MG63 (cell line): ENCODE data around the gene MYBPC1. TPM values are rescaled to one million over a fixed set of nuclear protein-coding genes. Genes with fewer than 3 reads are reported as not detected.
"Not testable (repeated sequence)": the region's sequence is repeated elsewhere in the genome, so short reads cannot be mapped to it uniquely, and the experiment has no call there.

Source experiments
- DNase-seq: peaks from one replicate; pipeline ENCODE4 v3.0.0-alpha.2; 2020
- H3K27me3 ChIP-seq: fragments of 250-450 bp; sonication (Bioruptor Pico); 2 replicates; pipeline ENCODE4 v1.5.1; 2020; ENCODE audit warnings: mild to moderate bottlenecking, moderate library complexity
- H3K36me3 ChIP-seq: fragments of 250-450 bp; sonication (Bioruptor Pico); 2 replicates; pipeline ENCODE4 v1.5.1; 2020; ENCODE audit warnings: mild to moderate bottlenecking, moderate library complexity
- H3K4me3 ChIP-seq: fragments of 250-450 bp; sonication (Bioruptor Pico); 2 replicates; pipeline ENCODE4 v1.5.1; 2020; ENCODE audit warnings: mild to moderate bottlenecking, moderate library complexity
- H3K9me3 ChIP-seq: fragments of 250-450 bp; sonication (Bioruptor Pico); 2 replicates; pipeline ENCODE4 v1.5.1; 2020; ENCODE audit warnings: mild to moderate bottlenecking, moderate library complexity
- total RNA-seq: library from RNA; depleted of rRNA; stranded (reverse); fragments of >200 nt; shearing (Covaris generic); gene quantifications from 2 replicates; pipeline ENCODE4 v1.2.3, GENCODE V29; 2014; ENCODE audit warnings: low replicate concordance

Gene MYBPC1
- total RNA-seq, 1 experiment from 2014 or later = not detected

GRCh38 chr12:101671157-101671791 lies 76.5 kb downstream of the MYBPC1 start:
- Histone ChIP-seq H3K36me3 (no peaks in the 10 kb centered on the region), H3K4me3 (no peak overlapping the region), H3K27me3 (no peaks in the 10 kb centered on the region), H3K9me3 (no peaks in the 10 kb centered on the region)
- DNase-seq = no peak

- Histone ChIP-seq H3K27me3 (no peaks in the 10 kb centered on the region), H3K4me3 (no peak overlapping the region), H3K36me3 (no peaks in the 10 kb centered on the region), H3K9me3 (no peaks in the 10 kb centered on the region)
- no peak for DNase-seq
These were observed 77.1 kb downstream of the MYBPC1 start for GRCh38 chr12:101671833-101672232.

GRCh38 chr12:101675555-101675954 lies 80.8 kb downstream of the MYBPC1 start:
- Histone ChIP-seq H3K27me3 (no peaks in the 10 kb centered on the region), H3K9me3 (no peaks in the 10 kb centered on the region), H3K4me3 (no peak overlapping the region), H3K36me3 (no peaks in the 10 kb centered on the region)
- DNase-seq = no peak

DNA sequence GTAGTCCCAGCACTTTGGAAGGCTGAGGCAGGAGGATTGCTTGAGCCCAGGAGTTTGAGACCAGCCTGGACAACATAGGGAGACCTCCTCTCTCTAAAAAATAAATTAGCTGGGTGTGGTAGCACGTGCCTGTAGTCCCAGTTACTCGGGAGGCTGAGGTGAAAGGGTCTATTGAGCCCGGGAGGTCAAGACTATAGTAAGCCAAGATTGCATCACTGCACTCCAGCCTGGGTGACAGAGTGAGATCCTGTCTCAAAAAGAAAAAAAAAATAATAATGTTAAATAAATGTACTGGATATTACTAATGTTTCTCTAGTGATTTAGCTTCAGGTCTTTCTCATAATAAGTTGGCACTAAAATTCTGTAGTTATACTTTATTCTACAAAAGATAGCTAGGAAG lies 81.7 kb downstream of the MYBPC1 start:
- not testable (repeated sequence) for H3K9me3 ChIP-seq, H3K27me3 ChIP-seq, H3K4me3 ChIP-seq, DNase-seq, H3K36me3 ChIP-seq

- no peaks in the 10 kb centered on the region for H3K36me3 ChIP-seq
- DNase-seq = no peak
- H3K4me3 ChIP-seq = no peak overlapping the region
- no peaks in the 10 kb centered on the region for H3K27me3 ChIP-seq
- H3K9me3 ChIP-seq = no peaks in the 10 kb centered on the region
These were observed 83.3 kb downstream of the MYBPC1 start for GRCh38 chr12:101678081-101678480.

- no peak for DNase-seq
- H3K9me3 ChIP-seq = no peaks in the 10 kb centered on the region
These were observed 85.5 kb downstream of the MYBPC1 start for GRCh38 chr12:101680240-101680639.

DNA sequence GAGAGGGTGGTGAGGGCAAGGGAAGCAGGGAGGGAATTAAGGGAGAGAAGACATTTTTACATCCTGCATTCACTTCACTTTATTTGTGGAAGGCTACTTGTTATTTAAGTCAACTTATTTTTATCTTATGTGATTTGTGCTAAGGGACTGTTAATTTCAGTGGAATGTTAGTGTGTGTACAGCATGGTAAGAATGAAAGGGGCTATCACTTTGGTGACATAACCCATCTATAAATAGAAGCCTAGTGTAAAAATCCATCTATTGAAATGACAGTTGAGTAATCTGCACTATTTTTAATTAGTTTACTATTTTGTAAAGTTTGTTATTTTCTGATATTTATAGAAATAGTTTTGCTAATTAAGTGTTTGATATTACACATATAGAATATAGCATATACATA lies 85.9 kb downstream of the MYBPC1 start:
- no peak for DNase-seq
- Histone ChIP-seq H3K27me3 (no peaks in the 10 kb centered on the region; the same call in 1 of the 2 replicates), H3K36me3 (no peaks in the 10 kb centered on the region), H3K9me3 (no peaks in the 10 kb centered on the region), H3K4me3 (no peak overlapping the region)

More at GRCh38 chr12:101680240-101680639, 85.5 kb downstream of the MYBPC1 start:
- no peaks in the 10 kb centered on the region; the same call in 1 of the 2 replicates for H3K27me3 ChIP-seq
- H3K36me3 ChIP-seq = no peaks in the 10 kb centered on the region
- no peak overlapping the region for H3K4me3 ChIP-seq

DNA sequence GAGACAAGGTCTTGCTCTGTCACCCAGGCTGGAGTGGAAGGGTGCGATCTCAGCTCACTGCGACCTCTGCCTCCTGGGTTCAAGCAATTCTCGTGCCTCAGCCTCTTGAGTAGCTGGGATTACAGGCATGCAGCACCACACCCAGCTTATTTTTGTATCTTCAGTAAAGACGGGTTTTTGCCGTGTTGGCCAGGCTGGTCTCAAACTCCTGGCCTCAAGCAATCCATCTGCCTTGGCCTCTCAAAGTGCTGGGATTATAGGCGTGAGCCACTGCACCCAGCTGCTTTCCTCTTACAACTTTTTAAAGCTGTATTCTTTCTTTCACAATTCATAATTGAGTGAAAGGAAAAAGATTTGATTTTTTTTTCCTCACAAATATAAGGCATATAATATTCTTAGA lies 86.9 kb downstream of the MYBPC1 start:
- DNase-seq, H3K36me3 ChIP-seq, H3K27me3 ChIP-seq, H3K9me3 ChIP-seq, H3K4me3 ChIP-seq: not testable (repeated sequence)

DNA sequence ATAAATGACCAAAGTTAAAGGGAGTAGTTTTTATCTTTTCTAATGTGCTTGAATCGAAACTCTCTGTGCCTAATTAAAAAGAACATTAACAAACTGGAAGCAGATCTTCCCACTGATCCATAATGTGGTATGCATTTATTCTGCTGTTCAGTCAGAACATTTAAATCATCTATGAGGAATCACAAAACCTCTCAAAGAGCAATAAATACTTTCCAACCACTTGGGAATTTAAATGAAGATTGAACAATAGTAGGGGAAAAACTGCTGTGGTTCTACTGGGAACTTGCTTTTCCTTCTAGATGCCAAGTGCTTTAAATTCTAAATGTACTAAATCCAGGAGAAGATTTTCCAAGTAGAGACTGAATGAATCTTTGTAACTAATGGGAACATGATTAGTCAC lies 90.3 kb downstream of the MYBPC1 start:
- no peak overlapping the region for H3K4me3 ChIP-seq
- no peaks in the 10 kb centered on the region for H3K36me3 ChIP-seq
- DNase-seq = no peak
- H3K9me3 ChIP-seq = no peaks in the 10 kb centered on the region
- H3K27me3 ChIP-seq = no peaks in the 10 kb centered on the region; the same call in 1 of the 2 replicates

GRCh38 chr12:101686176-101686575 lies 91.4 kb downstream of the MYBPC1 start:
- Histone ChIP-seq H3K36me3 (no peaks in the 10 kb centered on the region), H3K4me3 (no peak overlapping the region), H3K9me3 (no peaks in the 10 kb centered on the region), H3K27me3 (no peaks in the 10 kb centered on the region; the same call in 1 of the 2 replicates)
- no peak for DNase-seq

DNA sequence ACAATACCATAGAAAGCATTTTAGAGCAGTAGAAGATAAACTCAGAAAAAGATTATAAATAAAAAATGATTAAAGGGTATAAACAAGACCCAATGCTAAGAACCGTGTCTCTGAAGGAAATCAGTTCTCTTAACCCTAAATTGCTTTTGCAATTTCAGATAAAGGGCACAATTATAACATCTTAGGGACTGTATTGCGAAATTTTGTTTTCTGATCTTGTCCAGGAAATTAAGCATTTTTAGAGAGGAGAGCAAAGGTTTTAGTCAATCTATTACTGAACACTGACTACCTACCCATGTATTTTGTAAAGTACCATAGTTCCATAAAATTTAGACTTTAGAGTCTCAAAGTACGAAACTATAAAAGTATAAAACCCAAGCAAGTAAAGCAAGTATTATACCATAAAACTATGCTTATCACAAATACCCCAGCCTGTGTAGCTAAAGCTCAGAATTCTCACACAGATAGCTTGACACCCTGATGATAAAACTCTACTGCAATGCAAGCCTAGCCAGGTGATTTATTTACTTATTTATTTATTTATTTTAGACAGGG lies 95.8 kb downstream of the MYBPC1 start:
- Histone ChIP-seq H3K9me3 (no peaks in the 10 kb centered on the region), H3K4me3 (no peak overlapping the region), H3K36me3 (no peaks in the 10 kb centered on the region), H3K27me3 (no peaks in the 10 kb centered on the region)
- no peak for DNase-seq

DNA sequence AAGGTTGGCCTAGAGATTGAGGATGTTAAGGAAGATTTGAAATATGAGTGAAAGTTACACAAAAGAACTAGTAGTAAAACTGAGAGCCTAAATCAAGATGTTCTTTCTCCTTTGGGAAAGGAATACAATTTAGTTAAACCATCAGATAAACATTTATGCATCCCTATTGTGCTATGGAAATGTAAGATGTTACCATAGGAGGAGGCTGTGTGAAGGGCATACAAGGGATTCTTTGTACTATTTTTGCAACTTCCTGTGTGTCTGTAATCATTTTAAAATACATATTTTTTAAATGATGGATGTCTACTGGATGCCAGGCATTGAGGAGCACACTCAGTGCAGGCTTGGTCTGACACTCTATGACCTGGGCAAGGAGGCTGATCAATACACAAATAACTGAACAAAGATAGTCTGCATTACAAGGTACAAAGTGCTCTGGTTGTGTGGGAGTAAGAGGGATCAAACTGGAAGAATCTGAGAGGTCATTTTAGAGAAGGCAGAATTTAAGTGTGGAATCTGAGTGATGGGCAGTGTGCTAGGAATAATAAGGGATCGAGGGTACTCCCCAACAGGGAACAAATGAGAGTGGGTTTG lies 96.8 kb downstream of the MYBPC1 start:
- Histone ChIP-seq H3K36me3 (no peaks in the 10 kb centered on the region), H3K4me3 (no peak overlapping the region), H3K27me3 (no peaks in the 10 kb centered on the region), H3K9me3 (no peaks in the 10 kb centered on the region)
- DNase-seq = no peak

DNA sequence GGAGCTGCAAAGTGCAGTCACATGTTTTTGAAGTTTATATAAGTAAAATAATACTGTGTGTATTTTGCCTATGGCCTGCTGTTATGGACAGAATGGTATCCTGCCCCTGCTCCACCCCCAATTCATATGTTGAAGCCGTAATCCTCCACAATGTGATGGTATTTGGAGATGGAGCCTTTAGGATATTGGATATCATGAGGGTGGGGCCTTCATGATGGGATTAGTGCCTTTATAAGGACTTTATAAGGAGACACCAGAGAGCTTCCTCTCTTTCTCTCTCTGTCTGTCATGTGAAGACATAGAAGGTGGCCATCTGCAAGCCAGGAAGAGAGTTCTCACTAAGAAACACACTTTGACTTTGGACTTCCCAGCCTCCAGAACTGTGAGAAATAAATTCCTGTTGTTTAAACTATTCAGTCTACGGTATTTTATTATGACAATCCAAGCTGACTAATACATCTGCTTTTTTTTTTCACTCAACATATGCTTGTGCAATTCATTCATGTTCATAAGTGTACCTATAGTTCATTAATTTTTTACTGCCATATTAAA lies 99.6 kb downstream of the MYBPC1 start:
- H3K36me3 ChIP-seq = no peaks in the 10 kb centered on the region
- H3K27me3 ChIP-seq = no peaks in the 10 kb centered on the region
- H3K9me3 ChIP-seq = no peaks in the 10 kb centered on the region
- no peak for DNase-seq
- H3K4me3 ChIP-seq = no peak overlapping the region

- no peaks in the 10 kb centered on the region for H3K36me3 ChIP-seq
- DNase-seq = no peak
- H3K27me3 ChIP-seq = no peaks in the 10 kb centered on the region
- H3K9me3 ChIP-seq = no peaks in the 10 kb centered on the region
- no peak overlapping the region for H3K4me3 ChIP-seq
These were observed 100.2 kb downstream of the MYBPC1 start for GRCh38 chr12:101694986-101695385.

GRCh38 chr12:101695706-101696105 lies 100.9 kb downstream of the MYBPC1 start:
- H3K9me3 ChIP-seq = no peaks in the 10 kb centered on the region
- H3K4me3 ChIP-seq = no peak overlapping the region
- H3K36me3 ChIP-seq = no peaks in the 10 kb centered on the region
- no peaks in the 10 kb centered on the region for H3K27me3 ChIP-seq
- DNase-seq = no peak

GRCh38 chr12:101696251-101697196 lies 101.8 kb downstream of the MYBPC1 start:
- peak; percentile 0 for DNase-seq
- H3K4me3 ChIP-seq = peak overlapping the region; percentile 82
- no peaks in the 10 kb centered on the region for H3K9me3 ChIP-seq
- no peaks in the 10 kb centered on the region for H3K27me3 ChIP-seq
- no peaks in the 10 kb centered on the region; the same call in 1 of the 2 replicates for H3K36me3 ChIP-seq
